ENCODE data around the gene EP400. TPM values are rescaled to one million over a fixed set of nuclear protein-coding genes. Genes with fewer than 3 reads are reported as not detected.

Gene EP400
- total RNA-seq, 1 donor from 2014 or later, result 51.3 TPM

DNA sequence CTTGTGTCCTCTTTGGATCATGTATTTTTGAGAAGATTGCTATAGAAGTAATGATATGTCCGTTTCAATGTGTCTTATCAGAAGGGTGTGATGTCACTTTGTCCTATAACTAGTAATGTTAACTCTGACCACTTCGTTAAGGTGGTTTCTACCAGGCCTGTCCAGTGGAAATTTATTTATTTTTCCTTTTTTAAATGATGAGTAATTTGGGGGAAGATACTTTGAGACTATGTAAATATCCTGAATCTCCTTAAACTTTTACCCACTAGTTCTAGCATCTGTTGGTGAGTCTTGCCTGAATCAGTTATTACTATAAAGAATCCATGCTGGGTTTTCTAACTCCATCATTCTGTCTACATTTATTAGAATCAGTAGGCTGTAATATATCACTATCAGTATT lies 15.3 kb downstream of the EP400 start:
- H3K4me3 Mint-ChIP-seq (ENCODE audit: unreplicated experiment), result no peak overlapping the region
- peaks cover 15% of the 10 kb centered on the region for H3K36me3 Mint-ChIP-seq (ENCODE audit: unreplicated experiment)
- DNase-seq (ENCODE audit: extremely low spot score, unreplicated experiment), result no peak
- no peaks in the 10 kb centered on the region for H3K27me3 Mint-ChIP-seq (ENCODE audit: unreplicated experiment)
- H3K4me1 Mint-ChIP-seq (ENCODE audit: unreplicated experiment), result peaks cover 13% of the 10 kb centered on the region
- TF ChIP-seq, protein P1, sequence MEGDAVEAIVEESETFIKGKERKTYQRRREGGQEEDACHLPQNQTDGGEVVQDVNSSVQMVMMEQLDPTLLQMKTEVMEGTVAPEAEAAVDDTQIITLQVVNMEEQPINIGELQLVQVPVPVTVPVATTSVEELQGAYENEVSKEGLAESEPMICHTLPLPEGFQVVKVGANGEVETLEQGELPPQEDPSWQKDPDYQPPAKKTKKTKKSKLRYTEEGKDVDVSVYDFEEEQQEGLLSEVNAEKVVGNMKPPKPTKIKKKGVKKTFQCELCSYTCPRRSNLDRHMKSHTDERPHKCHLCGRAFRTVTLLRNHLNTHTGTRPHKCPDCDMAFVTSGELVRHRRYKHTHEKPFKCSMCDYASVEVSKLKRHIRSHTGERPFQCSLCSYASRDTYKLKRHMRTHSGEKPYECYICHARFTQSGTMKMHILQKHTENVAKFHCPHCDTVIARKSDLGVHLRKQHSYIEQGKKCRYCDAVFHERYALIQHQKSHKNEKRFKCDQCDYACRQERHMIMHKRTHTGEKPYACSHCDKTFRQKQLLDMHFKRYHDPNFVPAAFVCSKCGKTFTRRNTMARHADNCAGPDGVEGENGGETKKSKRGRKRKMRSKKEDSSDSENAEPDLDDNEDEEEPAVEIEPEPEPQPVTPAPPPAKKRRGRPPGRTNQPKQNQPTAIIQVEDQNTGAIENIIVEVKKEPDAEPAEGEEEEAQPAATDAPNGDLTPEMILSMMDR (IDR thresholded peaks at IDR 0.05), result no peak
- no peak overlapping the region for H3K27ac Mint-ChIP-seq (ENCODE audit: unreplicated experiment)
- H3K9me3 Mint-ChIP-seq (ENCODE audit: unreplicated experiment), result no peaks in the 10 kb centered on the region

DNA sequence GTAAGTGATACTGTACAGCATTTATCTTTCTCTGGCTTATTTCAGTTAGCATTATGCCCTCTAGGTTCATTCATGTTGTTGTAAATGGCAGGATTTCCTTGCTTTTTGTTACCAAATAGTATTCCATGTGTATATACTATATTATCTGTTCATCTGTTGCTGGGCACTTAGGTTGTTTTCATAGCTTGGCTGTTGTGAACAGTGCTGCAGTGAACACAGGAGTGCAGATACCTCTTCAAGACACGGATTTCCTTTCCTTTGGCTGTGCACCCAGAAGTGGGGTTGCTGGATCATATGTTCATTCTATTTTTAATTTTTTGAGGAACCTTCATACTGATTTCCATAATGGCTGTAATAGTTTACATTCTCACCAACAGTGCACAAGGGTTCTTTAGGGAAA lies 21.5 kb downstream of the EP400 start:
- no peak overlapping the region for H3K27ac Mint-ChIP-seq (ENCODE audit: unreplicated experiment)
- H3K9me3 Mint-ChIP-seq (ENCODE audit: unreplicated experiment), result no peaks in the 10 kb centered on the region
- H3K36me3 Mint-ChIP-seq (ENCODE audit: unreplicated experiment), result no peaks in the 10 kb centered on the region
- TF ChIP-seq, protein P1 (IDR thresholded peaks at IDR 0.05), result no peak
- H3K4me1 Mint-ChIP-seq (ENCODE audit: unreplicated experiment), result no peaks in the 10 kb centered on the region
- no peak for DNase-seq (ENCODE audit: extremely low spot score, unreplicated experiment)
- no peak overlapping the region for H3K4me3 Mint-ChIP-seq (ENCODE audit: unreplicated experiment)
- H3K27me3 Mint-ChIP-seq (ENCODE audit: unreplicated experiment), result no peaks in the 10 kb centered on the region

DNA sequence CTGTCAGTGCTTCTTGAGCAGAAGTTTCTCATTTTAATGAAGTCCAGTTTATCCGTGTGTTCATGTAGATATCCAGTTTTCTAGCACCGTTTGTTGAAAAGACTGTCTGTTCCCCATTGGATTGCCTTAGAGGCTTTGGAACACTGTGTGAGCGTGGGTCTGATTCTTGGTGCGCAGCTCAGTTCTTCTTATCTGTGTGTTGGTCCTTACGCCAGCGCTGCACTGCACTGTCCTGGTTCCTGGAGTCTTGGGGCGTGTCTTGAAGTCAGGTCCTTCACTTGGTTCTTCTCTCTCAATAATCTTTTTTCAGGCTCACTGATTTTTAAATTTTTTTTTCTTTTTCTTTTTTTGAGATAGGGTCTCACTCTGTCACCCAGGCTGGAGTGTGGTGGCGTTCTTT lies 25.5 kb downstream of the EP400 start:
- Mint-ChIP-seq H3K27ac (ENCODE audit: unreplicated experiment) (no peak overlapping the region), H3K27me3 (ENCODE audit: unreplicated experiment) (no peaks in the 10 kb centered on the region), H3K36me3 (ENCODE audit: unreplicated experiment) (peaks cover 1% of the 10 kb centered on the region), H3K4me3 (ENCODE audit: unreplicated experiment) (no peak overlapping the region), H3K9me3 (ENCODE audit: unreplicated experiment) (no peaks in the 10 kb centered on the region), H3K4me1 (ENCODE audit: unreplicated experiment) (no peaks in the 10 kb centered on the region)
- peak; percentile 36 for DNase-seq (ENCODE audit: extremely low spot score, unreplicated experiment)
- TF ChIP-seq, protein P1 (IDR thresholded peaks at IDR 0.05), result no peak

DNA sequence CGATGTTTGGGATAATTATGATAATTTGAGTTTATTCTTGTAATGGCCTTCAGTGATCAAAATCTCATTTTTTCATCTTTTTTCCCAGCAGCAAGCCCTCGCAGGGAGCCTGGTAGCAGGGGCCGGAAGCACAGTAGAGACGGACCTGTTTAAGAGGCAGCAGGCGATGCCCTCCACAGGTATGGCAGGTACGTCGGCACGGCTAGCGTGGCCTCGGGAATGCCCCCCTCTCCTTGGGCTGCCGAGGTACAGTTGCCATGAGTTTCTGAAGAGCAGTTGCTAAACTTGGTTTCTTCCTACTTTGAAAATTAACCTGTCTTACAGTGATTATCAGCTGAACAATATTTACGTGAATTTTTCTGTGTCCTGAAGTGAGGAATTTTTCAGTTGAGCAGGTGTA lies 29.9 kb downstream of the EP400 start:
- Mint-ChIP-seq H3K4me3 (ENCODE audit: unreplicated experiment) (no peak overlapping the region), H3K36me3 (ENCODE audit: unreplicated experiment) (peaks cover 16% of the 10 kb centered on the region), H3K27ac (ENCODE audit: unreplicated experiment) (no peak overlapping the region), H3K4me1 (ENCODE audit: unreplicated experiment) (no peaks in the 10 kb centered on the region), H3K27me3 (ENCODE audit: unreplicated experiment) (no peaks in the 10 kb centered on the region), H3K9me3 (ENCODE audit: unreplicated experiment) (no peaks in the 10 kb centered on the region)
- DNase-seq (ENCODE audit: extremely low spot score, unreplicated experiment), result peak; percentile 60
- TF ChIP-seq, protein P1 (IDR thresholded peaks at IDR 0.05), result no peak

DNA sequence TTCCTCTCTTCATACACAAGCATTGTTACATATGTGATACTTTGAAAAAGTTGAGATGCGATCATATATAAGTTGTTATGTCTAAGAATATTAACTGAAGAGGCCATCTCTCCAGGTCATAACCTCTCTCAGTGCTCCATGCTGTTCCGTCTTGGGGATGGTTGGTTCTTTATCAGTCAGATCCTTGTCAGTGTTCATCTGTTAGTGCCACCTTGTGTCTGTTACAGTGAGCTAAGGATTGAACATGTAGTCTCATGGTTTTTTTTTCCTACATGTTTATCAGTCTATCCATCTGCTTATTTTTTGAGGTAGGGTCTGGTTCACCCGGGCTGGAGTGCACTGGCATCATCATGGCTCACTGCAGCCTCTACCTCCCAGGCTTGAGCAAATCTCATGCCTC lies 30.5 kb downstream of the EP400 start:
- TF ChIP-seq, protein P1 (IDR thresholded peaks at IDR 0.05), result no peak
- no peaks in the 10 kb centered on the region for H3K4me1 Mint-ChIP-seq (ENCODE audit: unreplicated experiment)
- no peaks in the 10 kb centered on the region for H3K9me3 Mint-ChIP-seq (ENCODE audit: unreplicated experiment)
- no peak overlapping the region for H3K4me3 Mint-ChIP-seq (ENCODE audit: unreplicated experiment)
- no peak overlapping the region for H3K27ac Mint-ChIP-seq (ENCODE audit: unreplicated experiment)
- DNase-seq (ENCODE audit: extremely low spot score, unreplicated experiment), result no peak
- H3K27me3 Mint-ChIP-seq (ENCODE audit: unreplicated experiment), result no peaks in the 10 kb centered on the region
- peaks cover 20% of the 10 kb centered on the region for H3K36me3 Mint-ChIP-seq (ENCODE audit: unreplicated experiment)

Data from osteocyte (in vitro differentiated cells).